Measurements from ENCODE around the gene FUT3.

DNA sequence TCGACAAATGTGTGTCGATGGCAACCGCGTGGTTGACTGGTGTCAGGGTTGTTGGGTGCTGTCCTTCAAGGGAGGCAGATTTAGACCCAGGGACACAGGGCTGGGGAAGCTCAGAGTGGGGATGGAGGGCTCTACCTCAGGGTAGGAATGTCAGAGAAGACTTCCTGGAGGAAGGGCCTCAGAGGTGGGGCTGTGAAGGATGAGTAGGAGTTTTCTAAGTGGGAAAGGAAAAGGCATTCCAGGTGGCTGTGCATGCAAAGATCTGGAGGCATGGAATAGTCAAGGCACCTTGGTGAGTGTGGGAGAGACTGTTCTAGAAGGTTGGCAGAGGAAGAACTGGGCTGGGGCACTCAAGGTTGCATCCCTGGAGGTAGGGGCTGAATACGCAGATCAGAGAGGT lies 44.3 kb downstream of the FUT3 start:
- TF ChIP-seq, protein P1, sequence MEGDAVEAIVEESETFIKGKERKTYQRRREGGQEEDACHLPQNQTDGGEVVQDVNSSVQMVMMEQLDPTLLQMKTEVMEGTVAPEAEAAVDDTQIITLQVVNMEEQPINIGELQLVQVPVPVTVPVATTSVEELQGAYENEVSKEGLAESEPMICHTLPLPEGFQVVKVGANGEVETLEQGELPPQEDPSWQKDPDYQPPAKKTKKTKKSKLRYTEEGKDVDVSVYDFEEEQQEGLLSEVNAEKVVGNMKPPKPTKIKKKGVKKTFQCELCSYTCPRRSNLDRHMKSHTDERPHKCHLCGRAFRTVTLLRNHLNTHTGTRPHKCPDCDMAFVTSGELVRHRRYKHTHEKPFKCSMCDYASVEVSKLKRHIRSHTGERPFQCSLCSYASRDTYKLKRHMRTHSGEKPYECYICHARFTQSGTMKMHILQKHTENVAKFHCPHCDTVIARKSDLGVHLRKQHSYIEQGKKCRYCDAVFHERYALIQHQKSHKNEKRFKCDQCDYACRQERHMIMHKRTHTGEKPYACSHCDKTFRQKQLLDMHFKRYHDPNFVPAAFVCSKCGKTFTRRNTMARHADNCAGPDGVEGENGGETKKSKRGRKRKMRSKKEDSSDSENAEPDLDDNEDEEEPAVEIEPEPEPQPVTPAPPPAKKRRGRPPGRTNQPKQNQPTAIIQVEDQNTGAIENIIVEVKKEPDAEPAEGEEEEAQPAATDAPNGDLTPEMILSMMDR (IDR thresholded peaks at IDR 0.05; ENCODE audit: low read depth, low read length, missing input control), result no peak
- TF ChIP-seq RXRA (IDR thresholded peaks at IDR 0.05) (no peak), EGR1 (IDR thresholded peaks at IDR 0.05; ENCODE audit: low read depth in 2 of 2) (no peak), RAD21 (IDR thresholded peaks at IDR 0.05) (no peak), SP1 (IDR thresholded peaks at IDR 0.05) (no peak), TAF1 (conservative IDR thresholded peaks at IDR 0.05) (no peak), GABPA (IDR thresholded peaks at IDR 0.05 in 1 of 2, conservative IDR thresholded peaks at IDR 0.05 in 1 of 2) (no peak)
- TF ChIP-seq, protein P2, sequence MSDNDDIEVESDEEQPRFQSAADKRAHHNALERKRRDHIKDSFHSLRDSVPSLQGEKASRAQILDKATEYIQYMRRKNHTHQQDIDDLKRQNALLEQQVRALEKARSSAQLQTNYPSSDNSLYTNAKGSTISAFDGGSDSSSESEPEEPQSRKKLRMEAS (IDR thresholded peaks at IDR 0.05), result no peak
- TF ChIP-seq, protein P3, sequence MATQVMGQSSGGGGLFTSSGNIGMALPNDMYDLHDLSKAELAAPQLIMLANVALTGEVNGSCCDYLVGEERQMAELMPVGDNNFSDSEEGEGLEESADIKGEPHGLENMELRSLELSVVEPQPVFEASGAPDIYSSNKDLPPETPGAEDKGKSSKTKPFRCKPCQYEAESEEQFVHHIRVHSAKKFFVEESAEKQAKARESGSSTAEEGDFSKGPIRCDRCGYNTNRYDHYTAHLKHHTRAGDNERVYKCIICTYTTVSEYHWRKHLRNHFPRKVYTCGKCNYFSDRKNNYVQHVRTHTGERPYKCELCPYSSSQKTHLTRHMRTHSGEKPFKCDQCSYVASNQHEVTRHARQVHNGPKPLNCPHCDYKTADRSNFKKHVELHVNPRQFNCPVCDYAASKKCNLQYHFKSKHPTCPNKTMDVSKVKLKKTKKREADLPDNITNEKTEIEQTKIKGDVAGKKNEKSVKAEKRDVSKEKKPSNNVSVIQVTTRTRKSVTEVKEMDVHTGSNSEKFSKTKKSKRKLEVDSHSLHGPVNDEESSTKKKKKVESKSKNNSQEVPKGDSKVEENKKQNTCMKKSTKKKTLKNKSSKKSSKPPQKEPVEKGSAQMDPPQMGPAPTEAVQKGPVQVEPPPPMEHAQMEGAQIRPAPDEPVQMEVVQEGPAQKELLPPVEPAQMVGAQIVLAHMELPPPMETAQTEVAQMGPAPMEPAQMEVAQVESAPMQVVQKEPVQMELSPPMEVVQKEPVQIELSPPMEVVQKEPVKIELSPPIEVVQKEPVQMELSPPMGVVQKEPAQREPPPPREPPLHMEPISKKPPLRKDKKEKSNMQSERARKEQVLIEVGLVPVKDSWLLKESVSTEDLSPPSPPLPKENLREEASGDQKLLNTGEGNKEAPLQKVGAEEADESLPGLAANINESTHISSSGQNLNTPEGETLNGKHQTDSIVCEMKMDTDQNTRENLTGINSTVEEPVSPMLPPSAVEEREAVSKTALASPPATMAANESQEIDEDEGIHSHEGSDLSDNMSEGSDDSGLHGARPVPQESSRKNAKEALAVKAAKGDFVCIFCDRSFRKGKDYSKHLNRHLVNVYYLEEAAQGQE (IDR thresholded peaks at IDR 0.05), result no peak
